Measurements from ENCODE around the gene PDZD7.
"Not testable (repeated sequence)": the region's sequence is repeated elsewhere in the genome, so short reads cannot be mapped to it uniquely, and the experiment has no call there.

PDZD7 gene

GRCh38 chr10:101038484-101038883 lies 7.6 kb upstream of the PDZD7 start:
- DNase-seq = no peak

DNA sequence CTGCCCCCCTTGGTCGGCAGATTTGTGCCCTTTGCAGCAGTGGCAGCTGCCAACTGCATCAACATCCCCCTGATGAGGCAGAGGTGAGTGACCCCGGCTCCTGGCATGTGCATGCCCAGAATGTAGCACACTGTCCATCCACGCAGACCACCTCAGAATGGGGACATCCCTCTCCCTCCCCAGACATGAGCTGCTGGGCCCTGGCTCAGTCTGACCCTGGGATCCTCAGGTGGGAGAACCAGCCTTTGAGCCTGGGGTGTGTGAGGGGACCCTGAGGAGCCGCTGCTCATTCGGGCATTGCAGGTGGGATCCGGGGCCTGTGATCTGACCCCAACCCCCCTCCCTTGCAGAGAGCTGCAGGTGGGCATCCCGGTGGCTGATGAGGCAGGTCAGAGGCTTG lies 5.8 kb upstream of the PDZD7 start:
- DNase-seq = no peak

GRCh38 chr10:101035916-101036702 lies 5.2 kb upstream of the PDZD7 start:
- DNase-seq = no peak

DNA sequence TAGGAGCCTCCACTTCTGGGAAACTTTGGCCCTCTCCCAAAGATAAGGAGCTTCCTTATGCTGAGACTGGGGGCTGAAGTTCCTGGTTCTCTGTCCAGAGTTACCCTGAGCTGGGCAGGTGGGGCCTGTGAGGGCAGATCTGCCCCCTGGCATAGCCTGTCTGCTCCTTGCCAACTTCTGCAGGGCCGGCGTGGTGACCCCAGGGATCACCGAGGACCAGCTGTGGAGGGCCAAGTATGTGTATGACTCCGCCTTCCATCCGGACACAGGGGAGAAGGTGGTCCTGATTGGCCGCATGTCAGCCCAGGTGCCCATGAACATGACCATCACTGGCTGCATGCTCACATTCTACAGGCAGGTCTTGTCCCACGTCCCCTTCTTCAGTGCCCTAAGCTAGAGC lies 4.4 kb upstream of the PDZD7 start:
- DNase-seq = no peak

DNA sequence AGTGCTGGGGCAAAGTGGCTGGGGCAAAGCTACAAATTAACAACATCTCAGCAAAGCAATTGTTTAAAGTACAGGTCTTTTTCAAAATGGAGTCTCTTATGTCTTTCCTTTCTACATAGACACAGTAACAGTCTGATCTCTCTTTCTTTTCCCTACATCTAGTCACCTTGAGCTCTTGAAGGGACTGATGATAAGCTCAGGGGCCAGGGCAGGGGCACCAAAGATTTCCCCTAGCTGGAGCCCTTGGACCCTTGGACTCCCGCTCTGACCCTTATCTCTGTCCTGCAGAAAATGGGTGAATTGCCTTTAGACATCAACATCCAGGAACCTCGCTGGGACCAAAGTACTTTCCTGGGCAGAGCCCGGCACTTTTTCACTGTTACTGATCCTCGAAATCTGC lies 3.5 kb upstream of the PDZD7 start:
- DNase-seq = not testable (repeated sequence)

DNA sequence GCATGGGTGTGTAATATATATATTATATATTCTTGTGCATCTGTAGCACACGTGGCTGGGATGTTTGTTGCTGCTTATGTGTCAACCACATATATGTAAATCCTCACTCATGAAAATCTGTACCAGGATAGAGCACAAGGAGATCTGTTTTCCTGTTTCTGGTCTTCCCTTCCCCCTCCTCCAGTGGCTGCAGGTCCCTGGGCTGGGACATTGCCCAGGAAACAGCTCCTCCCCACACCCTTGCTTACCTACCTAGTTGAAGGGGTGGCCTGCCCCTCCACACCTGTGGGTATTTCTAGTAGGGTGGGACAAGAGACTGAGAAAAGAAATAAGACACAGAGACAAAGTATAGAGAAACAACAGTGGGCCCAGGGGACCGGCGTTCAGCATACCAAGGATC lies 2.3 kb upstream of the PDZD7 start:
- no peak for DNase-seq

DNA sequence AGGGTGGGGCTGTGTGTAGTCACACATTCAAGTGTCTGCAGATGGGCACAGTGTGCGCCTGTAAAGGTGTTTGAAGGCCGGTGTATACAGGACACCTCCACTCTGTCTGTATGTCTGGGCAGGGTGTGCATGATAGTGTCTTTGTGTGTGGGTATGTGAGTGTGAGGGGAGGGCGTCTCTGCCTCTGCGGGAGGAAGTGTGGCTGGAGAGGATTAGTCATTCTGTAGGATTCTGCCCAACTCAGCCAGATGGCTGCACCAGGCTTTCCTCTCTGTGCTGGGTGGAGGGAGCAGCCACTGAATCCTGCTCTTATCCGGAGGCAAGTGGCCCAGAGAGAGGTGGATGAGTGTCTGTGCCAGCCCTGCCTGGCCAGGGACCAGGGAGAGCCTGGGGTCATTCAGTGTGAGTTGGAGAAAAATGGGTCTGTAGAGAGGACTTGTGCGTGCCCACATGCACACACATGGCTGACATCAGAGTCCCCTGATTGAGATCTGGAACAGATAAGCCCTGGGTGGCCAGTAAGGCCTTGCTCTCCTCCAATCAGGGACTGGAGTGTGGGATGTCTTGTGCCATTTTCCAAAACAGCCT lies 1.8 kb upstream of the PDZD7 start:
- DNase-seq = peak; percentile 48

DNA sequence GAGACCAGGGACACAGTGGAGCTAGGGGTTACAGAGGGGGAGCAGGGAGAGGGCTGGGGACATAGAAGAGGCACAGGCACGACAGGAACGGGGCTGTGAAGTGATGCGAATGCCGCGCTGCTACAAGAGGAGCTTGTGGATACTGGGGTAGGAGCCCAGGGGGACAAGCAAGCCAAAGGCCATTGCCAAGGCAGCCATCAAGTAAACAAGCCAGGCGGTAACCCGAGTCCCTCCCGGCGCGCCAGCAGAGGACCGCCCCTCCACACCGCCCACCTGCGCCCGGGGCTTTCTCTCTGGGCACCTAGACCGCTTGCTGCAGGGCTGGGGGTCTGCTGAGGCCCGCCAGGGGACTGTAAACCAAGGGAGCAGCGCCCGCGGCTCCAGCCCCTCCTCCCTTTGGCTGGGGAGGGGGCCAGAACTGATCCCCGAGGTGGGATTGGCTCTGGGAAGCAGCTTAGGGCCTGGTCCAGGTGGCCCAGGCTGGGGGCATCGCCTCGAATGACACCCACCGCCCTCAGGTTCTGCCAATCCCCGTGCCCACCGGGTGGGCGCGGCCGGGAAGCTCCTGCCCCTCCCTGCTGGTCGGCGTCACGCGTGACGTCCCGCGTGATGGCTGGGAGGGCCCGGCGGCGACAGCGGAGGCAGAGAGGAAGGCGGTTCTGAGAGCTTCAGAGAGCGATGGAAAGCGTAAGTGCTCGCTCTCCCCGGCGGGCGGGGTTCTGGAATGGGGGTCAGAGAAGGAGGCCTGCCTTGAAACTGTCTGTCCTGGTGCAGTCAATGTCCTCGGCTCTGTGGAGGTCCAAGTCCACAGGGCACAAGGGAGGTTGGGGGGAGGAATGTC lies 1.1 kb upstream of the PDZD7 start:
- peak; percentile 69 for DNase-seq

DNA sequence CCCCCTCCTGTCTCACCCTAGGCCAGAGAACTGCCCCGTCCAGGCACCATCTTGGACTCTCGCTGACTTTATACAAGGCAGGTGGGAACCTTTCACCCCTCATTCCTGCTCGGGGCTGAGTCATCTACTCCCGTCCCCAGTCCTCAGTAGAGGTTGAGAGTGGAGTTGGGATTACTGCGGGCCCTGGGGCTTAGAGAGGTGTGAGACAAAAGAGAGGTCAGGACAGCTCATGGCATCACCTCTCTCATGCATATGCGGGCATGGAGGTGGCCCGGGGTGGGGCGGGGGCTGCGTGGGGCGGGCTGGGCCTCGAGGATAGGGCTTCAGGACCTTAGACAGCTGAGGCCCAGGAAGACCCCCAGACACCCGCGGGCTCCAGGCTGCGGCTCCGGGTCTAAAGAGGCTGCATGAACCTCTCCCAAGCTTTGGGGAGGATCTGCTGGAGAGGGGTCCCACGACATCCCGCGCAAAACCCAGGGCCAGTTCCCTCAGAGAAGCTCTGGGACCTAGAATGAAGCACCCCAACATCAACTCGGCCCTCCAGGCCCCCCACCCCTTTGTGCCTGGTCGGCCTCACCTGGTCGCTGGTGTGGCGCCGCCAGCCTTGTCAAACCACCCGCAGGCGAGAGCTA lies 317 bp downstream of the PDZD7 start:
- no peak for DNase-seq

- DNase-seq = no peak
Measured at GRCh38 chr10:101029520-101030295, 1.2 kb downstream of the PDZD7 start.

GRCh38 chr10:101028446-101029337 lies 2.2 kb downstream of the PDZD7 start:
- DNase-seq = no peak

DNA sequence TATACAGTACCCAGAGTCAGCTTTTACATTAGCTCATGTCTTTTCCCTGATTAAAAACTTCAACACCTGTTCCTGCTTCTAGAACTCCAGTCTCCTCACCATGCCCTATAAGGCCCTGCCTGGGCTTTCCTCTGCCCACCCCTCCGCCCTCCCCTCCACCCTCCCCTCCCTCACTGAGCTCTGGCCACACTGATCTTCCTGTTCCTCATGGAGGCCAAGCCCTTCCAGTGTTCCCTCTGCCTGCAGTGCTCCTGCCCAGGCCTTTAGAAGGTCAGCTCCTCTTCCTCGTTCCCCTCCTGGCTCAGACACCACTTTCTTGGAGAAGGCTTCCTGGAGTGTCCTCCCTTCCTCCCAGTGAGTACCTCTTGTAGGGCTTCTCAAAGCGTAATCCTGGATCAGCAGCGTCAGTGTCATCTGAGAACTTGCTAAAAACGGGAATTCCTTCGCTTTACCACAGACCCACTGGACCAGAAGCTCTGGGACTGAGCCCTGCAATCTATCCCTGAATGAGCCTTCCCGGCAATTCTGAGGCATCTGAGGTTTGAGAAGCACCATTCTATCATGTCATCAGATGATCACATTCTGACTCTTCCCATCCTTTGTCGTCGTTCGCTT lies 3.7 kb downstream of the PDZD7 start:
- no peak for DNase-seq

GRCh38 chr10:101022967-101023705 lies 7.8 kb downstream of the PDZD7 start:
- no peak for DNase-seq

DNA sequence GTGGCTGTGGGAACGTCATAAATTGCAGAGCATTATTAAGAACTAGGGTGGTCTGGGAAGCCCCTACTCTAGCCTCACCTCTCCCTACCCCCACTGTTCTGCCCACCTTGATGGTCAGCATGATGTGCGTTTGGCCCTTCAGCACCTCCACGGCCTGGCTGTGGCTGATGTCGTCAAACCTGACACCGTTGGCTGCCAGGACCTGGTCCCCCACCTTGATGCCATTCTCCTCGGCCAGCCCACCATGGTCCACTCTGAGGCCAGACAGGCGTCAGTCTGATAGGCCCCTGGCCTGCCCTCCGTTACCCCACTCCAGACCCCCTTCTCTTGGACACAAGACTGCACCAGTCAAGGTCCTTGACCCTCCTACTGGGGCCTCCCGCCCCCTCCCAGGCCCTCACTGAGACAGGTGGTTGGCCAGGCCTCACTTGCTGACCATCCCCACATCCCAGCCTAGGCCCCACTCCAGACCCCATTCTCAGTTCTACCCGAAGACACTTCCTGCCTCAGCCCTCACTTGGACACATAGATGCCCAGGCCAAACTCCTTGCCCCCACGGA lies 9.2 kb downstream of the PDZD7 start:
- DNase-seq = no peak

- no peak for DNase-seq
Measured at GRCh38 chr10:101021239-101021638, 9.7 kb downstream of the PDZD7 start.

DNA sequence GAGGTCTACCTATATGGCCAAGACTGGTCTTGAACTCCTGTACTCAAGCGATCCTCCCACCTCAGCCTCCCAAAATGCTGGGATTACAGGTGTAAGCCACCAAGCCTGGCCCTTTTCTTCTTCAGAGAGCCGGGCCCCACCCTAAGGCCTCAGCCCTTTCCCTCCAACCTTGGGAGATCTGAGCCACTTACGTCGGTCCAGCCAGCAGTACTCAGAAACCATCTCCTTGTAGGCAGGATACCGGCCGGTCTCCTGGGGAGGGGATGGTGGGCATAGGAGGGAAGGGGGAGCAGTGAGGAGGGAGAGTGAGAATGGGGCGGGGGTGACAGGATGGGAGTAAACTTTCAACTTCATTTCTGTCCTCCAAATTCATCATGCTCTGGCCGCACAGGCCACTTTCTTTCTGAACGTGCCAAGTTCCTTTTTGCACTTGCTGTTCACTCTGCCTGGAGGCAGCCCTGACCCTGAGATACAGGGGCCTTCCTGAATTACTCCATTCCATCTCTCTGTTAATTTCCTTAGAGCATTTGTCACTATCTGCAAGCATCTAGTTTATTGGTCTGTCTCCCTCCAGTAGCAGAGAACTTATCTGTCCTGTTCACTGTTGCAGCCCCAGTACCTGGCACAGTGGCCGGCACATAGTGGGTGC lies 10.4 kb downstream of the PDZD7 start:
- DNase-seq = no peak

- DNase-seq = no peak
Measured at GRCh38 chr10:101019440-101019703, 11.6 kb downstream of the PDZD7 start.

DNA sequence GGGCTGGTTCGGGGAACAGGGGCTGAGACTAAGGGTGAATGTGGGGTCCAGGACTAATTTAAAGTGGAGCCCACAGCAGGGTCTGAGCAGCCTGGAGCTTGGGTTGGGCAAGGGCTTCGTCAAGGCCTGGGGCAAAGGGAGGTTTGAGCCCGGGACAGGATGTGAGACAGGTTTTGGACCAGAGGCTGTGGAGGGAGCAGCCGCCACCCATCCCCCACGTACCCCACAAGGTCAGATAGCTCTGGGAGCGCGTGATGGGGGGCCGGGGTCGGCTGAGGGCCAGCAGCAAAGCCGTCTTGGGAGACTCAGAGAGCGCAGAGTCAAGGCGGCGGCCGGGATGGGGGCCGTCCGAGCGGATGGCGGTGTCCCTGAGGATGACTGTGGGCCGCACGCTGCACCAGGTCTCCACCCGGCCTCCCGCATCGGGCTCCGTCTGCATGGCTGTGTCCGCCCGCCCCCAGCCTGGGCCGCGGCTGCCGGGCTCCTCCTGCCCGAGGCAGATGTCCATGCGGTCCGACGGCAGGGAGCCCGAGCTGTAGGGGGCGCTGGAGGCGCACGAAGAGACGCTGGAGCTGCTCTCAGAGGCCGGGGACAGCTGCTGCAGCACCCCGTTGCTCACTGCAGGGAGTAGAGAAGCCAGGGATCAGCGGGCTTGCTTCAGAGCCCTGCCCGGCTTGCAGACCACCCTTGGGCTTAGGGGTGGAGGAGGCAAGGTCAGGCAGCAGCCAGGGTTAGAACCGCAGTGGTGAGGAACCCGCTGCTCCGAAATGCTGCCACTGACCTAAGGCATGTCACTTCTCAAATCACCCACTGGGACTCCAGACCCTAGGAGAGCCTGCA lies 12.1 kb downstream of the PDZD7 start:
- DNase-seq = peak; percentile 71

GRCh38 chr10:101018118-101018599 lies 12.8 kb downstream of the PDZD7 start:
- DNase-seq = no peak
